ENCODE measurements around the gene GALNT9. TPM values are rescaled to one million over a fixed set of nuclear protein-coding genes. Genes with fewer than 3 reads are reported as not detected.

GALNT9 gene
- total RNA-seq, 1 donor from 2014 or later, result not detected

DNA sequence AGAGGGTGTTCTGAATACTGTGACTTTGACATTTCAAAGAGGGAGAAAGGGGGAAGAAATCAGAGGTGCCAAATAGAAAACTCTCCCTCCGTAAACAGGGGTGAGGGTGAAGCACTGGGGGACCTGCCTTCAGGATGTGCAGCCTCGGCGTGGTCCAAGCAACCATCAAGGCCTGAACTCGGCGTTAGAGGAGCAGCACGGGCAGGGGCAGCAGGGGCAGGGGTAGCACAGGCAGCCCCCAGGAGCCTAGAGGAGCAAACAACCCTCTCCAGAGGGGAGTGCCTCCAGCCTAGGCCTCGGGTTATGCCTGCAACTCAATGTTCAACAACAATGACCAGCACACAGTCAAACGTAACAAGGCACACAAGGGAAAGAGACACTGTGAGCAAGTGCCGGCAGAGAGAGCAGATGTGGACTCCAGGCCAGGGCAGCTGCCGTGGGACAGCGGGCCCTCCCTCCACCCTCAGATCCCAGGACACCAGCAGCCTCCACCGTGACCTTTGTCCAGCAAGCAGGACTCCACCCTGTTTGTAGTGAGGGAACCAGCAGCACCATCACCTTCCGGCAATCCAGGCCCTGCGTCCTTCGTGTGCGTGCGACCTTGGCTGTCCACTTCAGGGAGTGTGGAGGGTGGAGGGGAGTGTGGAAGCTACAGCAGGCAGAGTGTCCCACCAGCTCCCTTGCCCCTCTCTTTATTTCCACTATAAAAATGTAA, 18.0 kb downstream of the GALNT9 start:
- H3K36me3 ChIP-seq (ENCODE audit: control insufficient read depth, insufficient read depth, low read length), result no peaks in the 10 kb centered on the region
- TF ChIP-seq, protein P1, sequence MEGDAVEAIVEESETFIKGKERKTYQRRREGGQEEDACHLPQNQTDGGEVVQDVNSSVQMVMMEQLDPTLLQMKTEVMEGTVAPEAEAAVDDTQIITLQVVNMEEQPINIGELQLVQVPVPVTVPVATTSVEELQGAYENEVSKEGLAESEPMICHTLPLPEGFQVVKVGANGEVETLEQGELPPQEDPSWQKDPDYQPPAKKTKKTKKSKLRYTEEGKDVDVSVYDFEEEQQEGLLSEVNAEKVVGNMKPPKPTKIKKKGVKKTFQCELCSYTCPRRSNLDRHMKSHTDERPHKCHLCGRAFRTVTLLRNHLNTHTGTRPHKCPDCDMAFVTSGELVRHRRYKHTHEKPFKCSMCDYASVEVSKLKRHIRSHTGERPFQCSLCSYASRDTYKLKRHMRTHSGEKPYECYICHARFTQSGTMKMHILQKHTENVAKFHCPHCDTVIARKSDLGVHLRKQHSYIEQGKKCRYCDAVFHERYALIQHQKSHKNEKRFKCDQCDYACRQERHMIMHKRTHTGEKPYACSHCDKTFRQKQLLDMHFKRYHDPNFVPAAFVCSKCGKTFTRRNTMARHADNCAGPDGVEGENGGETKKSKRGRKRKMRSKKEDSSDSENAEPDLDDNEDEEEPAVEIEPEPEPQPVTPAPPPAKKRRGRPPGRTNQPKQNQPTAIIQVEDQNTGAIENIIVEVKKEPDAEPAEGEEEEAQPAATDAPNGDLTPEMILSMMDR (IDR thresholded peaks at IDR 0.05; ENCODE audit: insufficient read depth, low read length, severe bottlenecking), result no peak
- H3K27me3 ChIP-seq (ENCODE audit: control insufficient read depth, insufficient read depth, low read length), result no peaks in the 10 kb centered on the region
- H3K4me3 ChIP-seq (ENCODE audit: low read depth, low read length), result no peak overlapping the region
- FAIRE-seq (no peak), DNase-seq (ENCODE audit: low read depth) (no peak)

DNA sequence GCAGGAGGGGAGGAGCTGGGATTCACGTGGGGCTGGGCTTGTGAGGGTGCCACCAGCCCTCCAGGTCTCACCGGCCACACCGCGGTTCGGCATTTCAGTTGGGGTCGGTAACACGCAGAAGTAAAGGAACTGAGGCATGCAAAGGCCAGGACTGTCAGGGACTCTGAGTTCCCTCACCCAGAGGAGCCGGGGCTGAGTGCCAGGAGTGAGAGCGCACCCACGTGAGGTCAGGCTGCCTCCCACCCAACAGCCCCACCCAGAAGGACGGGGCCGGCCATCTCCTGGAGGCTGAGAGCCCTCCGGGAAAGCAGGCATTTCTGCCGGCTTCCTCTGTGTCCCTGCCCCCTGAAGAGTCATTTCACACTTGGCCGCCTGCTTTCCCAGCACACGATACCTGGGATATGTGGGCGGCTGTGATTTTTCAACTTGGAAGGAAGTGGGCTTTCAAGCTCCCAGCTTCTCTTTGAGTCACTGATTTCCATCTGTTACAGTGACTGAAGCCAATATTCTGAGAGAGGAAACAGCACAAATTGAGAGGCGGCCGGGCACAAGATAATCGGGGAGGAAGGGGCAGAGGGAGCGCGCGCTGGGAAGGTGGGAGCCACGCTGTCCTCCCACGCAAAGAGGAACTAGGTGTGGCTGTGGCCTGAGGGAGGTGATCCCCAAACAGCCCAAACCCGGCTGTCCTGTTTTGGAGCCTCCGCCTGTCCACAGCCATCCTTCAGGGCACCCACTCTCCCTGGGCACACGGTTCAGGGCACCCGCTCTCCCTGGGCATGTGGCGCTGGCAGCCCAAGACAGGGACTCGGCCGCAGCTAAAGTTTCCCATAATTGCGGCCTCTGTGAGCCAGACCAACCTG, 19.0 kb downstream of the GALNT9 start:
- TF ChIP-seq, protein P1 (IDR thresholded peaks at IDR 0.05; ENCODE audit: insufficient read depth, low read length, severe bottlenecking), result no peak
- FAIRE-seq, result no peak
- Histone ChIP-seq H3K4me3 (ENCODE audit: low read depth, low read length) (no peak overlapping the region), H3K36me3 (ENCODE audit: control insufficient read depth, insufficient read depth, low read length) (no peaks in the 10 kb centered on the region), H3K27me3 (ENCODE audit: control insufficient read depth, insufficient read depth, low read length) (no peaks in the 10 kb centered on the region)
- no peak for DNase-seq (ENCODE audit: low read depth)

DNA sequence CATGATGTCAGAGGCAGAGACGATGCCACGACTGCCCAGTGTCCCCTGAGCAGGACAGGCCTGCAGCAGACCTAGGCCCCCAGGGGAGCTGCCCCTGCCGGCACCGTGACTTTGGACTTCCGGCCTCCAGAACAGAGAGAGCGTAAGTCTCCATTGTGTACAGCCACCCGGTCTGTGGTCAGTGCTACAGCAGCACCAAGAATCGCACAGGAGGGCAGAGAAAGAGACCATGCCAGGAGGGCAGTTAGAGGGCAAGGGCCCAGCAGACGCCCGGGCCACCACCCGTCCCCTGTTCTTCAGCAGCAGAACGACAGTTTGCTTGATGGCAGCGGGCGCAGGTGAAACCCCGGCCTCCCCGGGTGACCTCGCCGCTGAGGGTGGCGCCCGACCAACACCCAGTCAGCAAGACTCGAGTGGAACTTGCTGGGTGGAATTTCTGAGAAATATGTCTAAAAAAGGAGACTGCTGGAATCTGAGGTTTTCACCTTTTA, 19.7 kb downstream of the GALNT9 start:
- no peak overlapping the region for H3K4me3 ChIP-seq (ENCODE audit: low read depth, low read length)
- no peaks in the 10 kb centered on the region for H3K27me3 ChIP-seq (ENCODE audit: control insufficient read depth, insufficient read depth, low read length)
- DNase-seq (ENCODE audit: low read depth) (no peak), FAIRE-seq (no peak)
- TF ChIP-seq, protein P1 (IDR thresholded peaks at IDR 0.05; ENCODE audit: insufficient read depth, low read length, severe bottlenecking), result no peak
- H3K36me3 ChIP-seq (ENCODE audit: control insufficient read depth, insufficient read depth, low read length), result no peaks in the 10 kb centered on the region

DNA sequence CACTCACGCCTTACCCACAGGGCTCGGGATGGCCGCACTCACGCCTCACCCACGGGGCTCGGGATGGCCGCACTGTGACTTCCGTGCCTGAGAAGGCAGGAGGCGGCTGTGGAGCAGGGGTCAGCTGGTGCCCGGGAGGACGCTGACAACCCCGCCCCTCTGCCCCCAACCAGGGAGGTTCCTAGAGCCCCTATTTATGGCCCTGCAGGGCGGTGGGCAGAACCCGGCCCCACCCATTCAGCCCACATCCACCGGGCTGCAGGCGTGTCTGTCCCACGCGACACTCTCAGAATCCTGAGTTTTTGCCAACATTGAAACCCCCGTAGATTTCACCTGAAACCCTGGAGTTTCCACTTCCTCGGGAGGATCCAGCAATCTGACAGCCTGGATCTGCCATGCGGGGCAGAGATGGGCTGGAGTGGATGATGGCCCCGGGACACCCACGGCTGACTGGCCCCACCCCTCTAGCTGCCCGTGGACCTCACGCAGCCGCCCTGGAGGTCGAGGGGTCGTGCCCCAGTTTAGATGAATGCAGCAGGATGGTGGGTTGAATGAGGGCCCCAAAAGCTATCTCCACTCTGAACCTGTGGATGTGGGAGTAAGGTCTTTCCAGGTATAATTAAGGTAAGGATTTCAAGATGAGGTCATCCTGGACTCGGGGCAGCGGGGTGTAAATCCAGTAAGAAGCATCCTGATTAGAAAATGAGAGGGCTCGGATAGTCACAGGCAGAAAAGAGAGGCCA, 20.4 kb downstream of the GALNT9 start:
- no peak overlapping the region for H3K4me3 ChIP-seq (ENCODE audit: low read depth, low read length)
- no peak for FAIRE-seq
- no peak for DNase-seq (ENCODE audit: low read depth)
- TF ChIP-seq, protein P1 (IDR thresholded peaks at IDR 0.05; ENCODE audit: insufficient read depth, low read length, severe bottlenecking), result no peak
- no peaks in the 10 kb centered on the region for H3K27me3 ChIP-seq (ENCODE audit: control insufficient read depth, insufficient read depth, low read length)
- H3K36me3 ChIP-seq (ENCODE audit: control insufficient read depth, insufficient read depth, low read length), result no peaks in the 10 kb centered on the region

DNA sequence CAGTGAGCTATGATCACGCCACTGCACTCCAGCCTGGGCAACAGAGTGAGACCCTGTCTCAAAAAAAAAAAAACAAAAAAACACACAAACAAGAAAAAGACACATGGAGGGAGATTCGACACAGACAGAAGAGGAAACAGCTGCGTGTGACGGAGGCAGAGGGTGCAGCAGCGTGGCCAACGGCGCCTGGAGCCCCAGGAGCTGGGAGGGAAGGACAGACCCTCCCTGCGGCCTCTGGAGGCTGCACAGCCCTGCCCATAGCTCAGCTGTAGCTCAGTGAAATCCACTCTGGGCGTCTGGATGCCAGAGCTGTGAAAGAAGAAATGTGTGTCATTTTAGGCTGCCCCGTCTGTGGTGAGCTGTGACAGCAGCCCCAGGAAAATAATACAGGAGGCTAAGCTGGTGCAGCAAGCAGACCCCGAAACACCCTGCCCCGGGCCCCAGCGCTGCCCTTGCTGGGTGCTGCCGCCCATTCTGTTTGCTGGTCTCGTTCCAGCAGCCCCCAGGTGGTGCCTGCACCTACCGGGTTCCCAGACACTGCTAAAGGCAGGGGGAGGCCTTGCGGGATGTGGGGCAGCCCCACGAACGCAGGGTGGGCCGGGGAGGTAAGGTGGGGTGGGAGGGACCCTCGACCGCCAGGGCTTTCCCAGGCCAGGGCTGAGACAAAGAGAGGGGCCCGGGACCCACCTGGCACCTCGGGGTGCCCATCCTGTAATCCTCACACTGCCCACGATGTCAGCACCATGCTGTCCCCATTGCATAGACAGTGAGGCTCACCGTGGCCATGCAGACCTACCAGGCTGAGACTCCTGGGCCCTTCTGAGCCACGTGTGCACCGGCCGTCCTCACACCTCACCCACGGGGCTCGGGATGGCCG, 21.2 kb downstream of the GALNT9 start:
- no peaks in the 10 kb centered on the region for H3K36me3 ChIP-seq (ENCODE audit: control insufficient read depth, insufficient read depth, low read length)
- DNase-seq (ENCODE audit: low read depth) (no peak), FAIRE-seq (no peak)
- H3K27me3 ChIP-seq (ENCODE audit: control insufficient read depth, insufficient read depth, low read length), result no peaks in the 10 kb centered on the region
- TF ChIP-seq, protein P1 (IDR thresholded peaks at IDR 0.05; ENCODE audit: insufficient read depth, low read length, severe bottlenecking), result no peak
- H3K4me3 ChIP-seq (ENCODE audit: low read depth, low read length), result no peak overlapping the region
